Measurements from ENCODE around the gene SLC25A45.
A peak's percentile ranks its signal among the peaks of the same experiment; 100 is the strongest.
"Not testable (repeated sequence)": the region's sequence is repeated elsewhere in the genome, so short reads cannot be mapped to it uniquely, and the experiment has no call there.

Gene SLC25A45

GRCh38 chr11:65420979-65421793, 38.7 kb upstream of the SLC25A45 start:
- peak; percentile 58 for DNase-seq

GRCh38 chr11:65420506-65420905, 38.1 kb upstream of the SLC25A45 start:
- no peak for DNase-seq

DNA sequence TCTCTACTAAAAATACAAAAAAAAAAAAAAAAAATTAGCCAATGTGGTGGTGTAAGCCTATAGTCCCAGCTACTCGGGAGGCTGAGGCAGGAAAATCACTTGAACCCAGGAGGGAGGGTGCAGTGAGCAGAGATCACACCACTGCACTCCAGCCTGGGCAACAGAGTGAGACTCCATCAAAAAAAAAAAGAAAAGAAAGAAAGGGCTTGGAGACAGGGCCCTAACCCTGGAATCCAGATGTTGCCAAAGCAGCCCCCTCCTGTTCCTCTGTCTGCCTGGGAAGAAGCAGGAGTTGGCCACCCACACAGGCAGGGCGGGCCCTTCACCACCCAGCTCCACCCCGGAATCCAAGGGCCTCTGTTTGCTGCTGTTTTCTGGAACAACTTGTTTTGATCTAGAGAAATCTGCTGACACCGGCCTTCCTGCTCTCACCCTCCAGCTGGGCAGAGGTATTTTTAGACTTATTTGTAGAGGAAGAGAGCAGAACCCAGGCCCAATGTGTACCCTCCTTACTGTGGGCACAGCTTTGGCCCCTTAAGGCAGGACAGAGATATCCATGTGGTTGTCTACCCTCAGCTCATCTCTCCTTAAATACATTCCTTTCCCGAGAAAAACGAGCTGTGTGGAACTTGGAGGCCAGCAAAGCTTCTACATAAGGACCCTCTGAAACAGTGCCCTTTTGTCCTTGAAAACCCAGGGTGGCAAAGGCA, 37.5 kb upstream of the SLC25A45 start:
- DNase-seq = peak; percentile 17

DNA sequence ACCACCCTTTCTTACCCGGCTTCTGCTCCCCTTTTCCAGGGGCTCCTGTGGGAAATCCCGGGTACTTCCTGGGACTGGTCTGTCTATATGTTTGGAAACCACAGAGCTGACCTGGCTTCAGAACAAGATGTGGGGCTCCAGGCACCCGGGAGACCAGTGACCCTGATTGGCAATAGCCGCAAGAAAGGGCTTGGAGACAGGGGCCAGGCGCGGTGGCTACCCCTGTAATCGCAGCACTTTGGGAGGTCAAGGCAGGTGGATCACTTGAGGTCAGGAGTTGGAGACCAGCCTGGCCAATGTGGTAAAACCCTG, 37.0 kb upstream of the SLC25A45 start:
- DNase-seq = no peak

DNA sequence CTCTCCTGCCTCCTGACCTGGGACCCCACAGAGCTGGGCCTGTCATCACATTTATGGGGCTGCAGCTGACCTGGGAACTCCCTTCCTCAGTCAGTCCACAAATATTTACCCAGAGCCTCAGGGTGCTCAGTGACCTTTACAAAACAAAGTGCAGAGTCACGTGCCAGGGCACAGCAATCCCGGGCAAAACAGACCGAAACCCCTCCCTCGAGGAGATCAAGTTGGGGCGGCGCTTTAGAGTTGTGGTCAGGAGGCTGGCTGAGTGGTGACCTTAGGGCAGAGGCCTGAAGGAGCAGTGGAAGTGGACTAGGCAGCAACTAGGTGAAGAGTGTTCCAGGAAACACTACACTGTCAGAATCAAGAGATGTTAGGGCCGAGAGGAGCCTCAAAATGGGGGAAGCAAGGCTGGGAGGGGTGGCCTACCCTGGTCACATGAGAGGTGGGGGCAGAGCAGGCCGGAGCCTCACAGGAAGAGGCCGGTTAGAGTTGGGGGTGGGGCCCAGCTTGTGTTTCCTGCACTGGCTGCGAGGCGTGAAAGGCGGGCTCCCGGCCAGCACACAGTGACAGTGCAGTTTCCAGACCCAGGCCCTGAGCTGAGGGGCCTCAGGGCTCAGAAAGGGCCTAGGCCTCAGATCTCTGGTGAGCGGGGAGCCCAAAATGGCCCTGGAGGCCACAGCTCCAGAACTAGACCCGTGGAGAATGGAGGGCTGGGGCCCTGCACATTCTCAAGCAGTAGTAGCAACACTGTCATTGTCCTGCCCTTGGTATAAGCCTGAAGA, 36.4 kb upstream of the SLC25A45 start:
- peak; percentile 81 for DNase-seq

GRCh38 chr11:65418431-65418680, 35.9 kb upstream of the SLC25A45 start:
- no peak for DNase-seq

DNA sequence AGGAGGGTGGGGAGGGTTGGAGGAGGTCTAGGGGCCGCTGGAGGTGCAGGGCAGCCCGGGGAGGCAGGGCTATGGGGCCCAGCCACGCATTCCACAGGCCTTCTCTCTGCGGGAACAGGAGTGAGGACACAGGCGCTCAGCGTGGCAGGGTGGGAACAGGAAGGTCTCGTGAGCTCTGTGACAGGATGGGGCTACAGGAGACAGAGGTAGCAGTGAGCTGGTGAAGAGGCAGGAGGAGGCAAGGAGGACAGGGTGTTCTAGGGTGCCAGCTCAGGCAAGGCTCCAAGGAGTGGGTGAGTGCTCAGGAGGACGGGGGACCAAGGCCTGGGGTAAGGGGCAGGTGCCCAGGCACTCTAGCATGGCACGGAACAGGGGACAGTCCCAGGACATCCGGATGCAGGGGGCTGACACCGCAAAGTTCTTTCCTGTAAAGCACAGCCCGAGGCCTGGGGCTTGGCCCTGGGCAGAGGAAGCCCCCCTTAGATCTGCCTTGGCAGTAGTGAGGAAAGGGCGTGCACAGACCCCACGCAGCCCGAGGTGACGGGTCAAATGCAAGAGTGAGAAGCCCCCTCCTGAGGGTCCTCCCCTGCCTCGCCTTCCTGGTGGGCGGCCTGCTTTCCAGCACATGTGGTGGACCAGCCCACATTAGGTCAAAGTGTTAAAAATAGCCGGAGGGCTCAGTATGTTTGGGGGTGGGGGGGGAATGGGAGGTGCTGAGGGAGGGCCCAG, 35.4 kb upstream of the SLC25A45 start:
- DNase-seq = no peak

GRCh38 chr11:65416841-65417701, 34.6 kb upstream of the SLC25A45 start:
- DNase-seq = no peak

GRCh38 chr11:65416341-65416824, 33.9 kb upstream of the SLC25A45 start:
- no peak for DNase-seq

DNA sequence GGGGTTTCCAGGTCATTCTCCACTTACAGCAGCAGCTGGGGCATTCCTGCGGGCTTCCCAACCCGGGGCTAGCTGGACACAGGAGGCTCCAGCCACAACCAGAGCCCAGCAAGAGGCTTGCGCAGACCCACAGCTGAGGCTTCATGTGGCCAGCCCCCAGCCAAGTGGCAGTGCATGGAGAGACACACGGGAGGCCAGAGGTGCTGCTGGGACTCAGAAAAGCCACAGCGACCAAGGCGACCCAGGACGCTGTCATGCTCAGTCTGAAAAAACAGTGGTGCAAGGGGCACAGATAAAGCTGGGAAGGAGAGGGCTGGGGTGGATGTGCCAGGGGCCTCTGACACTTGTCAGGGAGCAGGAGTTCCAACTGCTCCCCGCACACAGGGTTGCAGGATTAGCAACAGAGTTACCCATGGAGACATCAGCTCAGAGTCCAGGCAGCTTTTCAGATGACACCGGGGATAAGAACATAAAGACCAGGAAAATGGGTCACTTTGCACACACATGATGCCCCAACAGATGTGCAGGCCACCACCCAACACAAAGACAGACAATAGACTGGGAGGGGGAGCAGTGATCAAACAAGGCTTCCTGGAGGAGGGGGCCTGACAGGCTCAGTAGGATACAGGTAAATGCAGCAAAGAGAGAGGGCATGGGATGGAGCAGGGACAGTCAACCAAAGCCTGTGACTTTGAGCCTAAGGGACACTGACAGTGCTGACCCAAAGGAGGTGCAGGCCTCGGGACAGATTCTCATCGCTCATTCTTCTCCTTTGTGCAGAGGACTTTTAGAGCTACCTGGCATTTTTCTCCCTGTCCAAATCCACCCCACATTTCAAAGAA, 33.3 kb upstream of the SLC25A45 start:
- DNase-seq = no peak

- no peak for DNase-seq
These were observed 32.5 kb upstream of the SLC25A45 start for GRCh38 chr11:65414776-65415498.

DNA sequence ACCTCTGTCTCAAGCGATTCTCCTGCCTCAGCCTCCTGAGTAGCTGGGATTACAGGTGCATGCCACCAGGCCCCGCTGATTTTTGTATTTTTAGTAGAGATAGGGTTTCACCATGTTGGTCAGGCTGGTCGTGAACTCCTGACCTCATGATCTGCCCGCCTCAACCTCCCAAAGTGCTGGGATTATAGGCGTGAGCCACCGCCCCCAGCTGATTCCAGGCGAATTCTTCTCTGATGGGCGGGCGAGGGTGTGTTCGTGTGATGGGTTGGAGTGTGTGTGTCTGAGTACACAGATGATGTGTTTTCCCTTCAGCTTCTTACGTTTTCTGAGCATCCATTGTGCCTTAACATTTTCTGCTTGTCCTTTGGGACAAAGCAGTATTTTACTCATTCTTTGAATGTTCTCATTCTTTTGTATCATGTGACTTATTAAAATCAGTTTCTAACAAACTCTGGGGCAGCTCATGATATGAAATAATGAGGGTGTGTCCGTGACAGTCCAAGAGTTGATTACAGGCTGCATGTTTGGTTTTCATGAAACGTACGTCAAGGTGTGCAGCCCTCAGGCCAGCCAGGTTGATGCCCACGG, 30.7 kb upstream of the SLC25A45 start:
- DNase-seq = not testable (repeated sequence)

DNA sequence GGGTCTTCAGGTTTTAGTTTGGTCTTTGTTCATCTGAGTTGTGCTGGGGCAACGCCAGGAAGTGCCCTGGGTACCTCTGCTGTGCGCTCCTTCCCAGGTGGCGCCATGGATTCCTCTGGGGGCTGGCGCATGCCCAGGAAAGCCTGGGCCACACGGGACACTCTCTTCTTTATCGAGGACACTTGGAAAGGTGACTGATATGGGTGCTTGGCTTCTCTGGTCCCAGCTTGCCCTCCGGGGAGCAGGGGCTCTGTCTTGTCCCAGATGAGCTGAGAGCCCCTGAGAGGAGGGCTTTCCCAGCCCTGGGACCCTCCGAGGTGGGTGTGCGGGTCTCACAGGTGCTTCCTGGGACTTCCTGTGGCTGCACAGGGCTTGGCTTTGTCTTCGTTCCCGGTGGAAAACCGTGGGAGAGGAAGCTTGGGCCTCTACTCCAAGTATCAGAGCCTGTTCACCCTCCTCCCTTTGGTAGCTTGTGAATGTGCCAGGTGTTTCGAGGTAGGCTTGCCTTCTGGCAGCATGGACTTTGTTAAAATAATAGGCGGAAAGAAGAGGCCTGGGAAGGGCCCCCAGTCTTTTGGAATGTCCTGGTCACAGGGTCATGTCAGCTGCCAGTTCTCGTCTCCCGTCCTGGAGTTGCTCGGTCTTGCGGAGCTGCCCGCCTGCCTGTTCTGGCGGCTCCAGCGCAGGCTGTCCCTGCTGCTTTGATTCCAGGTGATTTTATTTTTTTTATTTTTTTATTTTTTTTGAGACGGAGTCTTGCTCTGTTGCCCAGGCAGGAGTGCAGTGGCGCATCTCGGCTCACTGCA, 30.0 kb upstream of the SLC25A45 start:
- no peak for DNase-seq

GRCh38 chr11:65411681-65412070, 29.2 kb upstream of the SLC25A45 start:
- DNase-seq = no peak

GRCh38 chr11:65410936-65411680, 28.7 kb upstream of the SLC25A45 start:
- no peak for DNase-seq

DNA sequence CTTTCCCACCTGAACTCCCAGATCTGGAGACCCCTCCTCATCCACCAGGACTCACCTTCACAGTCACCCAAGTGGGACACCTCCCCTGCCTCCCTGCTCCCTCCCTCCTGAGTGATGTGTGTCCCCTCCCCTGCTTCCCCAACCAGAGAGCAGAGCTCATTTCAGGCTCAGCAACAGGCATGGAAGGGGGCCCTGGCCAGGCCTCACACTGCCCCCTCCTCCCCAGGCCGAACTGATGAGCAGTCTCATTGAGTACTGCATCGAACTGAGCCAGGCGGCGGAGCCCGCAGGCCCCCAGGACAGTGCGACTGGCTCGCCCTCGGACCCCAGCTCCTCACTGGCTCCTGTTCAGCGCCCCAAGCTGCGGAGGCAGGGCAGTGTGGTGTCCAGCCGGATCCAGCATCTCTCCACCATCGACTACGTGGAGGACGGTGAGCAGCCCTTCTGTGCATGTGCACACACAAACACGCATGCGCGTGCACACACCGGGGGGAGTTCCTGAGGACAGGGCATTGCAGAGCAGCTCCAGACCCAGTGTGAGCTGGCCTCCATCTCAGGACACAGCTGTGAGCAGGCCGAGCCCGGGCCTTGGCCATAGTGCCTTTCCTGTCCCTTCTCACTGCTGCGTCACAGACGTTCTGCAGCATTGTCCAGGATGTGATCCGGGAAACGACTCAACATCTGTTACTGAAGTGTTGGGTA, 22.3 kb upstream of the SLC25A45 start:
- DNase-seq = no peak

- no peak for DNase-seq
These were observed 21.8 kb upstream of the SLC25A45 start for GRCh38 chr11:65404210-65404609.

- DNase-seq = peak; percentile 43
These were observed 21.2 kb upstream of the SLC25A45 start for GRCh38 chr11:65403607-65404121.

All from SIG-M5 (cell line).